GM21360 (cell line): ENCODE measurements around the gene HEATR9.
"Not testable (repeated sequence)": the region's sequence is repeated elsewhere in the genome, so short reads cannot be mapped to it uniquely, and the experiment has no call there.

Experiments
- ATAC-seq: cut with Tn5 transposase; IDR thresholded peaks from one replicate; pipeline ENCODE4 v1.9.1; 2021; ENCODE audit warnings: mild to moderate bottlenecking, moderate library complexity; ENCODE audit not compliant: unreplicated experiment

Gene HEATR9, protein sequence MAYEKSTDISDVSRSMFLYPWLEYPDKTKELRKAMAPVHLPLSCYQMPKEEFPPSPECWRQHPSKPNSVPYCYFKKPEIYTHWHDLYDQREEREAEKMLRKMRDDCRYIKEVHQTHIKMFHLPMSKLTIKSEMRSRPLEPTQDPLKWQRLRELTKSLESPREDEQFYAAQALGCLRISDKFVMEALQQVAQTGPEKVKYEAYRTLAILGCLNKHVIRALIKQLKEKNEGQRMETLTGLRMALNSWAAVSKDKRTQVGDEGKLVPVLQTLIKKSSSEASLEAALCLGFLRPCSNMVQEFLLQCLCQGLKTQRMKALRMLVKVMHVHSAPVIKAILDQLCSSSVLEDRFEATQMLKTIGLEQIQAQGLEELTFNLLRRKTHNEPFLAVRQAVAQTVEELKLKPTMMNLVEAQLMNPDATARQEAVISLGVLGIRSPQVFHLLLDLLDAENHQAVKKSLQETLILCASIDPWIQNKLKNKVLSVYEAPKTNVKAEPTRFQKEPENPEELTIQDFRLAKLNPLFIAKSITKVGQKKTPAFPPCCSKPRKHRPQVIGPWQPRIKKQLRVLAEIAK

DNA sequence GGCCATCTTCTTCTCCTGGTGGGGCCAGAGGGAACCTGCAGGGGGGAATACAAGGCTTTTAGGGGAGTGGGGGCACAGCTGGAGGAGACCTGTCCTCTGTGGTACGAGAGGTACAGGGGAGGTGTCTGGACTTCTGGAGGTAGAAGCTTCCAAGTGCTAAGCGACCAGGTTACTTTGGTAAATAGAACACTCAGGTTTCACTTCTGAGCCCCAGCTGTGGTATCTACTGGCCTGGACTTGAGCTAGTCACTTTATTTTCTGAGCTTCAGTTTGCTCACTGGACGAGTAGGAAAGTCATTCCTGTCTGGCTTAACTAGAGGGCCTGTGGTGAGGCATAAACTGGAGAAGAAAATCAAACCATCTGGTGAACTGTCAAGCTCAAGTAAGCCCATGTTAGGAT lies at the start of gene HEATR9:
Gene HEATR9, minus strand, starts transcription at position 155 of the 400 bp plus-strand sequence. Its CDS starts 149 bp downstream, at position 6.
- no peak for ATAC-seq

DNA sequence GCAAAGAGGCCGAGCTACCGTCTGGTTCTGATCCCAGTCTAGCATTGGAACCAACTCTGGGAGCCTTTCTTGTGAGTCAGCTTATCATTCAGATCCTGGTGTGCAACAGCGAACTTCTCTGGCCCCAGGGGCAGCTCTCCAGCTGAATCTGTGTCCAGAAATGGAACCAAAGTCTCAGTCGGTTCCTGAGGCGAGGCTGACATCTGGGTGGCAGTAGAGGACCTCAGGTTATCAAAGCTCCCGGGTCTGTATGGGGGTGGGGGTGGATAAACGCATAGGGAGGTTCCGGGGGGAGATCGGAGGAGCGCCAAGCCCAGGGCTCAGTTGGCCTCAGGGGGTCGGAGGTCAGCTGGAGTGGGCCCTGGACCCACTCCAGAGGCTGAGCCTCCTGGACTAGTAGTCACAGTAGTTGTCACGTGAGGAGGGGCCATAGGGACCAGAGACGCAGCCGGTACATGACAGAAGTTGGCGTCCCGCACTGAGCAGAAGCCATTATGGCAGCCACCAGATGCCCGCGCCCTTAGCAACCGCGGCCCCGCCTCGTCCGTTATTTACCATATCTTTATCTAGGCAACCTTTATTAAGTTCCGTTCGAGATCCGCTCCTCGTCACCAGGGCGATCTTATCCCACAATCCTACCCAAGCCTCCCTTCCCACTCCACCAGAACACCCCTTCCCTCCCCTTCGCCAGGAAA lies 49.0 kb upstream of the HEATR9 start:
- ATAC-seq: no peak

DNA sequence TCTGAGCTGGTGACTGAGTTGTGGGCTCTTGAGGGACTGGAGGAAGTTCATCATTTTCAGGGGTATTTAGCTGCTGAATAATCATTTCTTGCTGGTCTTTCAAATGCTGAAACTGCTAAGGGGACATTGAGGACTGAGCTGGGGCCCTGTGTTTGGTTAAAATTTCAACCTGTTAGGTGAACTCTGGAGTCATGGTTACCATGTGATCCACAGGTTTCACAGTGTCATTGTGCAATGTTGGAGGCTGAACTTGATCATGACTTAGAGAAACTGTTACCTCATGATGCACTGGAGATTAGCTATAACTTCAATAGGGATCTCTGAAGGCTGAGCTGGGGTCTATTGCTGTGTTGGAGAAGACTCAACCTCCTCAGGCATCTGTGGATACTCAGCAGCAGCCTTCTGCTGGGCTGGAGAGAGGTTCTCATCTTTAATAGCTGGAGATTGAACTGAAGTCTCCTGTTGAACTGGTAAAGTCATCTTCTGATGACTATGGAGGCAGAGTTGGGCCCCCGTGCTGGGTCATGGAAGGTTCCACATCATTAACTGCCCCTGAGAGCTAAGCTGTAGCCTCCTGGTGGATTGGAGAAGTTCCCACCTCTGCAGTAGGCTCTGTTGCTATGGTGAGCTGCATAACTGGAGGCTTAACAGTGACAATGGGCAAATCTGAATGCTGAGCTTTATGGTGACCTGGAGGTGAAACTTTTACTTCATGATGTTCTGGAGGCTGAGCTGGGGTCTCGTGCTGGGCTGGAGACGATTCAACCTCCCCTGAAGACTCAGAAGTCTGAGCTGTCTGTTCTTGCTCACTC lies 46.7 kb upstream of the HEATR9 start:
- no peak for ATAC-seq

DNA sequence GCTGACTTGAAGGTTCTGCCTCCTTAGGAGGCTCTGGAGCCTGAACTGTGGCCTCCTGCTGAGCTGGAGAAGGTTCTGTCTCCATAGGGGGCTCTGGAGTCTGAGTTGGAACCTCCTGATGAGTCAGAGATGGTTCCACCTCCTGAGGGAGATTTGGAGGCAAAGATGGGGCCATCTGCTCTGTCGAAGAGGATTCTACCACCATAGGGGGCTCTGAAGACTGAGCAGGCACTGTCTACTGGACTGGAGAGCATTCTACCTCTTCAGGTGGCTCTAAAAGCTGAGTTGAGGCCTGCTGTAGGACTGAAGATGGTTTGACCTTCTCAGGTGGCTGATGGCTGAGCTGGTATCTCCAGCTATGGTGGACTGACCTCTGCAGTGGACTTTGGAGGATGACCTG lies 45.7 kb upstream of the HEATR9 start:
- ATAC-seq: no peak

DNA sequence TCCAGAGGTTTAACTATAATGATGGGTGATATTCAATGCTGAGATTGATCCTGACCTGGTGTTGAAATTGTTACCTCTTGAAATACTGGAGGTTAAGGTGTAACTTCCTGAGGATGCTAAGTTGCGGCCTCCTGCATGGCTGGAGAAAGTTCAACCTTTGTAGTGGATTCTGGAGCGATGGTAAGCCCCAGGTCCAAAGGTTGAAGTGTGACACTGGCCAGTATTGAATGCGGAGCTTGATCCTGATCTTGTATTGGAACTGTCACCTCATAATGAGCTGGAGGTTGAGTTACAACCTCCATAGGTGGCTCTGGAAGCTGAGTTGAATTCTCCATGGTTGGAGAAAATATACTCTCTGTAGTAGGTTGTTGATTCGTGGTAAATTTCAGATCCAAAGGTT lies 44.9 kb upstream of the HEATR9 start:
- ATAC-seq: no peak

DNA sequence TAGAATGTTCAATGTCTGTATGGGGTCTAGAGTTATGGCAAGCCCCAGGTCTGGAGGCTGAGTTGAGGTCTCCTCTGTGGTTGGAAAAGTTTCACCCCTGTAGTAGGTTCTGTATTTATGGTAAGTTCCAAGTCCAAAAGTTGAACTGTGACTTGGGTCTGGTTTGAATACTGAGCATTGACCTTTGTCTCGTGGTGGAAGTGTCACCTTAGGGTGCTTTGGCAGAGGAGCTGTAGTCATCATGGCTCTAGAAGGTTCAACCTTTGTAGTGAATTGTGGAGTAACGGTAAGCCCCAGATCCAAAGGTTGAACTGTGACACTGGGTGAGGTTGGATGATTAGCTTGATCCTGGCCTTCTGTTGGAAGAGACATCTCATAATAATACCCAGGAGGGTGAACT lies 44.3 kb upstream of the HEATR9 start:
- ATAC-seq: no peak

DNA sequence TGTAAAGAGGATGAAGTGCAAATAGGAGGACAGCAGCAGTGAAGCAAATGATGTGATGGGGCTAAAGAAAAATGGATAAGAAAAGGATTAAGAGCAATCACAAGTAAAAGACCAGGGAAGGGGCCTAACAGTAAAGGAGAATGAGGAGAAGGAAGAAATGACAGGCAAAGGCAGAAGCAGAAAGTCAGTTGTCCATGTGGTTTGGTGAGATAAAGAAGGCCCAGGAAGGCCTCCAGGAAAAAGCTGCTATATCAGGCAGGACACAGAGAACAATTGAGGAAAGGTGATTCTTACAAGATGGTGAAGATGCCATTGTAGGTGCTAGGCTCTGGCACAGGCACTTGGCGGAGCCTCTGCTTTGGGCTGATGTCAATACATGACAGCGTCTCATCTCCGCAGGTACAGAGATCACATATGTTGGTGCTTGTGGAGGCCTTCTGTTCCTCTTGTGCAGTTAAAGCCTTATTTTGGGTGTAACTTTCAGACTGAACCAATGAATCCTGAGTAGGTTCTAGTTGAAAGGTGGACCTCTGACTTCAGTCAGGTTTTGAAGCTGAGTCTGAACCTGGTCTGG lies 43.7 kb upstream of the HEATR9 start:
- ATAC-seq: no peak

DNA sequence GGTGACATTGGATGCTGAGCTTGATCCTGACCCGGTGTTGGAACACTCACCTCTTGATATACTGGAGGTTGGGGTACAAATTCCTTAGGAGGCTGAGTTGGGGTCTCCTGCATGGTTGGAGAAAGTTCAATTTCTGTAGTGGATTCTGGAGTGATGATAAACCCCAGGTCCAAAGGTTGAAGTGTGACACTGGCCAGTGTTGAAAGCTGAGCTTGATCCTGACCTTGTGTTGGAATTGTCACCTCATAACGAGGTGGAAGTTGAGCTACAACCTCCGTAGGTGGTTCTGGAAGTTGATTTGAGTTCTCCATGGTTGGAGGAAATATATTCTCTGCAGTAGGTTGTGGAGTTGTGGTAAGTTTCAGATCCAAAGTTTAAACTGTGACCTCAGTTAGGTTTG lies 40.7 kb upstream of the HEATR9 start:
- ATAC-seq: no peak

DNA sequence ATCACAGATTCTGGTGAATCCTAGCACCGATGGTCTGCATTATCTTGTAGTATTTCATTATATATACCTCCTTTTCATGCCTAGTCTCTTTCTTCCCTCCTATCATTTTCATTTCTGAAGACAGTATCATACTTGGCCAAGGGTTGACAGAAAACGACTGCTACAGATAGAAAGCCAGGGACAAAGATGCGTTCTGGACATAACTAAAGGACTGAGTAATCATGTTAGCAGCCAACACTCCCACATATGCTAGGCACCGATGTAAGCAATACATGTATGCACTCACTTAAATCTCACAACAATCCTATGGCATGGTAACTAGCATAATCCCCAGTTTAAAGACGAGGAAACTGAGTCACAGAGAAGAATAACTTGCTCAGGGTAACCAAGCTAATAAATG lies 39.0 kb upstream of the HEATR9 start:
- ATAC-seq: no peak

DNA sequence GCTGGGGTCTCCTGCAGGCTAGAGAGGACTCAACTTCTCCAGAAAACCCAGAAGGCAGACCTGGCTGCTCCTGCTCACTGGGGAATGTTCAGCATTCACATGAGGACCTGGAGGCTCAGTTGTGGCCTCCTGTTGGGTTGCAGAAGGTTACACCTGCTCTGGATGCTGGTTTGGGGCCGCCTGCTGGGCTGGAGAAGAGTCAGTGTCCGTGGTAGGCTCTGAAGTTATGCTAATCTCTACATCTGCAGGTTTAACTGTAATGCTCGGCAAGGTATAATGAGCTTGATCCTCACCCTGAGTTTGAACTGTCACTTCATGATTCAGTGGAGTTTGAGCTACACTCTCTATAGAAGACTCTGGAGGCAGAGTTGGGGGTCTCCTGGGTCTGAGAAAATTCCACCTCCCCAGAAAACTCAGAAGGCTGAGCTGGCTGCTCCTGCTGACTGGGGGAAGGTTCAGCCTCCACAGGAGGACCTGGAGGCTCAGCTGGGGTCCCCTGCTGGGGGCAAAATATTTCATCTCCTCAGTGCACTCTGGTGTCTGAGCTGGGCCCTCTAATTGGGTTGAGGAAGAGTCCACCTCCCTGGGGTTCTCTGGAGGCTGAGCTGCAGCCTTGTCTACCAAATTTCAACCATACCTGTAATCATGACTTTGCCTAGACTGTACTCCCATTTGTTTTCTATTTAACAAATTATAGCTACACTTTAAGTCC lies 38.4 kb upstream of the HEATR9 start:
- no peak for ATAC-seq

DNA sequence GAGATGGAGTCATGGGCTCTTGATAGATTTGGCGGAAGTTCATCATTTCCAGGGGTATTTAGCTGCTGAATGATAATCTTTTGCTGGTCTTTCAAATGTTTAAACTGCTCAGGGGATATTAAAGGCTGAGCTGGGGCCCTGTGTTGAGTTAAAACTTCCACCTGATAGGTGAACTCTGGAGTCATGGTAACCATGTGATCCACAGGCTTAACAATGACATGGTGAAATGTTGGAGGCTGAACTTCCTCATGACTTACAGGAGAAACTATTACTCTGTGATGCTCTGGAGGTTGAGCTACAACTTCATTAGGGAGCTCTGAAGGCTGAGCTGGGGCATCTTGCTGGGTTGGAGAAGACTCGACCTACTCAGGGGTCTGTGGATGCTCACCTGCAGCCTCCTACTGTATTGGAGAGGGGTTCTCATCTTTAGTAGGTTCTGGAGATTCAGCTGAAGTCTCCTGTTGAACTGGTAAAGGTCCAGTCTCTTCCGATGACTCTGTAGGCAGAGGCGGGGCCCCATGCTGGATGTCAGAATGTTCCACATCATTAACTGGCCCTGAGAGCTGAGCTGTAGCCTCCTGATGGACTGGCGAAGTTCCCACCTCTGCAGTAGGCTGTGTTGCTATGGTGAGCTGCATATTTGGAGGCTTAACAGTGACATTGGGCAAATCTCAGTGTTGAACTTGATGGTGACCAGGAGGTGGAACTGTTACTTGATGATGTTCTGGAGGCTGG lies 37.7 kb upstream of the HEATR9 start:
- no peak for ATAC-seq

DNA sequence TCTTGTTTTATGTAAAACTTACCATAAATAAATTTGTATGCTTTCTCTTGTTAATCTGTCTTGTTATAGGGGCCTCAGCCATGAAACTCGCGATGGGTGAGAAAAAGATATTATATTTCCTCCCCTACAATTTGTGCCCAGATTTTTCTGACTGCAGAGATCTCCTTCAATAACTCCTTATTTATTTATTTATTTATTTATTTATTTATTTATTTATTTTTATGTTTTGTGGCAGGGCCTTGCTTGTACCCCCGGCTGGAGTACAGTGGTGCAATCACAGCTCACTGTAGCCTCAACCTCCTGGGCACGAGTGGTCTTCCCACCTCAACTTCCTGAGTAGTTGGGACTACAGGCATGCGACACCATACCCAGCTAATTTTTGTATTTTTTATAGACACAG lies 34.8 kb upstream of the HEATR9 start:
- no peak for ATAC-seq

DNA sequence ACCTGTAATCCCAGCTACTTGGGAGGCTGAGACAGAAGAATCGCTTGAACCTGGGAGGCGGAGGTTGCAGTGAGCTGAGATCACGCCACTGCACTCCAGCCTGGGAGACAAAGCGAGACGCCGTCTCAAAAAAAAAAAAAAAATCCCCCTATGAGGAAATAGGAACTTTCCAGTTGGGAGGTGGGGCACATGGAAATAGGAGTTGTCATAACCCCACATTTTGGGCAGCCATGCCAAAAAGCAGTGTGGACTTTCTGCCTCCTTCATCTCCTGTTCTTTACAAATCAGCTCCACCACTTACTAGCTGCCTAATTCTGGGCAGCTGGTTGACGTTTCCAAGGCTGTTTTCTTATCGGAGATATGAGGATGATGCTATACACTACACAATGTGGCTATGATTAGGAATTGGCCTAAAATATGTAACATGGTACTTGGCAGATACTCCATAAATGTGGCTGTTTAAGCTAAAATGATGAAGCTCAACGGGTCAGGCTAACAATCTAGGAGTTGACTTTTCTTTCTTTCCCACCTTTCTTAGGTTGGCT lies 33.0 kb upstream of the HEATR9 start:
- ATAC-seq: no peak

DNA sequence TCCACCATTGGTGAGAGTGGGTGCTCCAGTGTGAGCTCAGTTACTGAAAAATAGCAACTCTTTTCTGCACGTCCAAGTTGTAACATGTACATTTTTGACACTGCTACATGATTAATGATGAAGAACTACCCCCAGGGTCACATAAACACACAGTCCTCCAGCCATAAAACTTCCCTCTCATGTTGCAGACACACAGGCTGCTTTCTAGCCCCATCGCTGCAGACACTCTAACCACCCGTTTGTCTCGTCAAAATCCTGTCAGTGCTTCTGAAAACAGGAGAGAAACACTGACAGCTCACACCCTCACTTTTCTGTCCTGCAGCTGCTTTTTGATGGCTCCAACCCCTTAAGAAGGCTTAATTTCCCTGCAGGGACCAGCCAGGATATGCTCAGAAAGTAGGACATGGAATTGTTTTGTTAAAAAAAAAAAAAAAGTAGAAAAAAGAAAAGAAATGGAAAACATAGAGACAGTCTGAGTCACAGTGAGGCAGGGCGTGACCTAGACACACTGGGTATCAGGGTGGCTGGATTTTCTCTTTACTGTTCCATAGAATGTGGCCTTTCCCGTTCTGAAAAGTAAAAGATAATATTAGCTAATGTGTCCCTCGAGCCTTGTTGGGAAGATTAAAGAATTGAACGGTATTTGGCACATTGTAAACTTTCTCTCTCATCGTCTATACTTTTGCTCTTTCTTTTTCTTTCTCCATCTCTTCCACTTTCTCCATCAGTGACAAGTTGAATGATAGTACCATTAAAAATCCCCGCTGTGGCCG lies 32.2 kb upstream of the HEATR9 start:
- ATAC-seq: no peak

DNA sequence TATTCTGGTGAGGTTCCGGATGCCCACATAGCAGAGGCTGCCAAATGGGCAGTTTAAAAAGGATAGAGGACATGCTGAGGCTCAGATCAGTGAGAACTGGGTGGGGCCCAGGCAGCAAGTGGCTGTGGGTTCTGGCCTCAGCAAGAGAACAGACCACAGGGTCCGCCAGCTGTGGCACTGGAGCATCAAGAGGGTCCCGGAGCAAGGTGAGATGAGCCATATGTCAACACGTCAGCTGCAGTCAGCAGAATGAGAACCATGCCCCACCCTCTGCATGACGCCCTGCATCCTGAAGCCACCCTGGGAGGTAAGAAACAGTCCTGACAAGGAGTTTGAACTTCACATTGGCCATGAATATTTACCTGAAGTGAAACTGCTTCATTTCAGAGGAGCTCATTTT lies 31.6 kb upstream of the HEATR9 start:
- ATAC-seq: no peak

DNA sequence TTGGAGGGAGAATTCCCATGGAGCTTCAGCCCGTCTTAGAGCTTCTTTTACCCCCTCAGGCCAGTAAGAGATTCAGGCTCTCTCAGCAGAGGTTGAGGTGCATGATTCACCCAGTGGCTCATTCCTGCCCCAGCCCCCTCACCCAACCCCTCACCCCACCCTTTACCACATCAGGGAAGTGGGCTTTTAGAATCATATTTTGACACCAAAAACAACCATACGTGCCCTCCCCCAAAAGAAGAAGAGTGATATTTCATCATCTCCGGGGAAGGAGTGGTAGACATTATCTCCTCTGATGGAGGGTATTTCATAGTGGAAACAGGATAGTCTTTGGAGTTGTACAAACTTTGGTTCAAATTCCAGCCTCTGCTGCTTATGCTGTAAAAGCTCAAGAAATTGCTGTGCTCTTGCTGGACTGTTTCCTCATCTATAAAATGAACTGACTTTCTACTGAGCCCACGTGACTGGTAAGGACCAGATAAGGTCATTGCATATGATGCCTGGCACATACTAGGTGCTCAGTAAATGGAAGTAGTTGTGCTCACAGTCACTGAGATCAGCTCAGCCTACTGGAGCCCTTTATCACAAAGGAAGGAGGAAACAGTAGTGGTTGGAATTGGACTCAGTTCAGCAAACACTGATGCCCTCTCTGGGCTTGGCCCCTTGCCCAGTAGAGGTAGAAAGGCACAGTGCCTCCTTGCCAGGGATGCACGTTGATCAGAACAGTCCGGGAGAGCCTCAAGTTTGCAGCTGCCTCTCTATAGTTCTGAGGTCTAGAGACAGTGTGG lies 29.8 kb upstream of the HEATR9 start:
- ATAC-seq: no peak

DNA sequence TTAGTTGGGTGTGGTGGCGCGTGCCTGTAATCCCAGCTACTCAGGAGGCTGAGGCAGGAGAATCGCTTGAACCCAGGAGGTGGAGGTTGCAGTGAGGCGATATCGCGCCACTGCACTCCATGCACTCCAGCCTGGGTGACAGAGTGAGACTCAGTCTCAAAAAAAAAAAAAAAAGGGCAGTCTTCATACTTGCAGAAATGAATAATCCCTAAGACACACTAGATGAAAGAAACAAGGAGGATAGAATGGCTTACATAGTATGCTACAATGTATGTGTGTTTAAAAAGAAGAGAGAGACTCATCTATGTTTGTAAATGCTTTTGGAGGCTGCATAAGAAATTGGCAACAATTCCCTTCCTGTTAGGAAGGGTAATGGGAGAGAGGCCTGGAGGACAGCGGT lies 29.1 kb upstream of the HEATR9 start:
- ATAC-seq: not testable (repeated sequence)
